Vagina (tissue), 2 donors: ENCODE data around the gene DOCK8. TPM values are rescaled to one million over a fixed set of nuclear protein-coding genes. Genes with fewer than 3 reads are reported as not detected.

Source experiments
- DNase-seq, 2 donors: peaks; one replicate each; pipeline ENCODE4 v3.0.0-alpha.2; 2017; ENCODE audit errors: extremely low spot score in 2 of 2
- H3K27ac ChIP-seq: fragments of 200-600 bp; sonication (generic); one replicate; pipeline ENCODE4 v1.5.1; 2019
- H3K27me3 ChIP-seq: fragments of 200-600 bp; sonication (generic); one replicate; pipeline ENCODE4 v1.5.1; 2019
- H3K36me3 ChIP-seq, 2 donors: fragments of 200-600 bp; sonication (generic); one replicate each; pipeline ENCODE4 v1.5.1; 2017 to 2019
- H3K4me1 ChIP-seq: fragments of 200-600 bp; sonication (generic); one replicate; pipeline ENCODE4 v1.5.1; 2019
- H3K4me3 ChIP-seq, 2 donors: fragments of 200-600 bp; sonication (generic); 1 replicate in 1 of 2; 2 replicates in 1 of 2; pipeline ENCODE4 v1.5.1; 2016 to 2019
- H3K9me3 ChIP-seq: fragments of 200-600 bp; sonication (generic); one replicate; pipeline ENCODE4 v1.5.1; 2019
- CTCF ChIP-seq, 3 experiments: fragments of 450-650 bp in 2 of 3; fragments of 200-600 bp in 1 of 3; sonication (generic) in 1 of 3; IDR thresholded peaks; one replicate each; pipeline ENCODE4 v1.5.1; 2017 to 2019; ENCODE audit warnings: antibody characterized with exemption in 3 of 3, mild to moderate bottlenecking in 2 of 3, moderate library complexity in 2 of 3
- POLR2A ChIP-seq, 2 donors: fragments of 450-650 bp; IDR thresholded peaks; one replicate each; pipeline ENCODE4 v1.6.1; 2017; ENCODE audit warnings: antibody characterized with exemption in 2 of 2, mild to moderate bottlenecking in 2 of 2, moderate library complexity in 2 of 2
- POLR2AphosphoS5 ChIP-seq, 2 donors: sonication (generic); formaldehyde crosslinking; IDR thresholded peaks; one replicate each; pipeline ENCODE4 v1.9.0; 2017; ENCODE audit warnings: antibody characterized with exemption in 2 of 2, mild to moderate bottlenecking in 2 of 2, low read depth in 1 of 2; ENCODE audit not compliant: insufficient read depth in 1 of 2
- intact Hi-C: fragments of 100-400 bp; cut with DNase I; formaldehyde crosslinking; loops from one replicate; pipeline ENCODE4 v1.15.1; 2023
- total RNA-seq: library from RNA; depleted of rRNA; stranded (reverse); fragments of >200 nt; gene quantifications from one replicate; pipeline ENCODE4 v1.2.3, GENCODE V29; 2016

The DOCK8 gene
- total RNA-seq, 1 donor from 2014 or later, result 18.4 TPM

- peak within 1 kb of the TSS; percentile 76 for H3K27ac ChIP-seq
- TF ChIP-seq POLR2AphosphoS5 (IDR thresholded peaks at IDR 0.05; ENCODE audit: insufficient read depth in 1 of 2, low read depth in 1 of 2), result no peak
- peak in 2 of 3 experiments; percentile 18 to 80 for TF ChIP-seq CTCF (IDR thresholded peaks at IDR 0.05)
- no peak for TF ChIP-seq POLR2A (IDR thresholded peaks at IDR 0.05)
- DNase-seq, result no peak
- no peaks in the 10 kb centered on the region for H3K27me3 ChIP-seq
- peak within 1 kb of the TSS; percentile 71 to 83 for H3K4me3 ChIP-seq
- intact Hi-C loops, result no loop called here
- H3K36me3 ChIP-seq, result no peaks in the 10 kb centered on the region
- H3K9me3 ChIP-seq, result no peaks in the 10 kb centered on the region
- peaks cover 21% of the 10 kb centered on the region for H3K4me1 ChIP-seq
Observed at GRCh38 chr9:503881-504852, 289.5 kb downstream of the DOCK8 start, which contains the start of gene KANK1. TSS of gene KANK1 (plus strand) at chr9:504695.

DNA sequence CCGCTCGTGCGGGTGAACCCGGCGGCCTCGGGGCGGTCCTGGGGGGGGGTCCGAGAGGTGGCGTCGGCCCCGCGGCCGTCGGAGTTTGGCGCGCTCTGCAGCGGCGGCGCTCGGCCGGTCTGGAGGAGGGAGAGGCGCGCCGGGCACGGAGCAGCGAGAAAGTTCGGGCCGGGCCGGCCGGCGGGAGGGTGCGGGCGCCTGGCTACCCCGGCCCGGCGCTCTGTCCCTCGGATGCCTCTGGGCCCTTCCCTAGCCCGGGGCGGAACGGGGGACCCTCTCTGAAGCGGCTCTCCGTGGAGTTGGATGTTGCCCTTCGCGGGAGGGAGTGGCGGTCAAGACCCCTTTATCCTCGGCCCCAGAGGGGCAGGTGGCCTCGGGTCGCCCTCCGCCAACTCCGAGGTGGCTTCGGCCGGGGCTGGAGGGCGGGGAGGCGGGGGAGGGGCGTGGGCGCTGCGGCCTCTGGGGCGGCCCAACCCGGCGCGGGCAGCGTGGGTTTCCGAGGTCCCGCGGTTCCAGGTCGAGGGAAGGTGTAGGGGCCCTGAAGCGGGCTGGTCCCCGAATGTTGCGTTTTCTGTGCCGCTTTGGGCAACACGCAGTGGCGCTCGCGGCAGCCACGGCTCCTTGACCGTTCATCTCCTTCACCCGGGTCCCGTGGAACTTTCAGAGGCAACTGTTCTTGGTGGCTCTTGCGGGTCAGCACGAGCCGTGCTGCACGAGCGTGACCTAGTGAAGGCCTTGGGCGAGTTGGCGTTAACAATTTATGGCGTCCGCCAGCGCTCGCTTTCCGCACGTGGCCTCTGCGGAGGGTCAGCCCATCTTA, 290.5 kb downstream of the DOCK8 start:
- H3K27me3 ChIP-seq, result no peaks in the 10 kb centered on the region
- peak overlapping the region; percentile 76 for H3K27ac ChIP-seq
- intact Hi-C loops, result no loop called here
- no peaks in the 10 kb centered on the region for H3K36me3 ChIP-seq
- DNase-seq, result peak in 1 of 2 donors; percentile 87
- peaks cover 21% of the 10 kb centered on the region for H3K4me1 ChIP-seq
- H3K4me3 ChIP-seq, result peak overlapping the region; percentile 71 to 83
- no peaks in the 10 kb centered on the region for H3K9me3 ChIP-seq
- no peak for TF ChIP-seq POLR2AphosphoS5 (IDR thresholded peaks at IDR 0.05; ENCODE audit: insufficient read depth in 1 of 2, low read depth in 1 of 2)
- TF ChIP-seq POLR2A (IDR thresholded peaks at IDR 0.05), result no peak
- TF ChIP-seq CTCF (IDR thresholded peaks at IDR 0.05), result no peak

DNA sequence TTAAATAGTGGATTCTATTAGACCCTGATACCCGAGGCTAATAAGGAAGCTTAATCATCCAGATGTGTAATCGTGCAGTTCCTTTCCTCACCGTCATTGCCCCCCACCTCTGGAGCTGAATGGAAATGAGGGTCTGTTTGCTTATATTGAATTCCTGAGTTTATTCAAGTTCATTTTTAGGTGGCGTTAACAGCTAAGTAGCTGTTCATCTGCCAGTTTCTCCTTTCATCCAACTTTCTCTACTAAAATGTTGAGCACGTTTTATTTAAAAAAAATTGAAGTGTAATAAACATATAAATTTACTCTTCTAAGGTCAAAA, 291.0 kb downstream of the DOCK8 start:
- Histone ChIP-seq H3K27me3 (no peaks in the 10 kb centered on the region), H3K4me1 (peaks cover 21% of the 10 kb centered on the region), H3K27ac (no peak overlapping the region), H3K9me3 (no peaks in the 10 kb centered on the region), H3K36me3 (no peaks in the 10 kb centered on the region), H3K4me3 (peak overlapping the region; percentile 71 to 83)
- TF ChIP-seq POLR2A (IDR thresholded peaks at IDR 0.05) (no peak), POLR2AphosphoS5 (IDR thresholded peaks at IDR 0.05; ENCODE audit: insufficient read depth in 1 of 2, low read depth in 1 of 2) (no peak), CTCF (IDR thresholded peaks at IDR 0.05) (no peak)
- no peak for DNase-seq
- intact Hi-C loops, result no loop called here

DNA sequence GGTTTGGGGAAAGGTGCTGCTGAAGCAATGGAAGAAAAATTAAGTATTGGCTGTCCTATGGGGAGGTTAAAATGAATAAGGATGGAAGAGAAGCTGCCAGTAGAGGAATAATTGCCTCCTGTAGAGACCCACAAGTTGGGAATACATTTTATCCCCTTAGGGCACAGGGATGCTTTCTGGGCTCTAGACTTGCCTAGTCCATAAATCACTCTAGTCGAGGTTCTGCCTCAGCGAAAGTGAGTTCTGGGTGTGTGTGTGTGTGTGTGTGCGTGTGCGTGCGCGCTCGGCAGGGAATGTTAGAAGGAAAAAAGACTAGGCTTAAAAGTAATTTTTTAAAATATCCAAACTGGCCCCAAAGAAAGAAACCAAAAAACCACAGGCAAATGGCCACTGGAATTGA, 291.6 kb downstream of the DOCK8 start:
- H3K4me3 ChIP-seq, result peak overlapping the region in 1 of 2 donors; percentile 71
- no peak overlapping the region for H3K27ac ChIP-seq

More for the DNA sequence above, 291.6 kb downstream of the DOCK8 start:
- Histone ChIP-seq H3K36me3 (no peaks in the 10 kb centered on the region), H3K4me1 (peaks cover 21% of the 10 kb centered on the region), H3K27me3 (no peaks in the 10 kb centered on the region), H3K9me3 (no peaks in the 10 kb centered on the region)
- TF ChIP-seq CTCF (IDR thresholded peaks at IDR 0.05) (no peak), POLR2AphosphoS5 (IDR thresholded peaks at IDR 0.05; ENCODE audit: insufficient read depth in 1 of 2, low read depth in 1 of 2) (no peak), POLR2A (IDR thresholded peaks at IDR 0.05) (no peak)
- intact Hi-C loops, result no loop called here
- DNase-seq, result no peak
